IMR-90 (cell line): ENCODE data around the gene FNBP1L. TPM values are rescaled to one million over a fixed set of nuclear protein-coding genes. Genes with fewer than 3 reads are reported as not detected.

Experiments
- ATAC-seq: fragments of 200-7000 bp; cut with Tn5 transposase; 2 replicates; pipeline ENCODE4 v1.9.1; 2020; ENCODE audit warnings: low read depth, mild to moderate bottlenecking, moderate library complexity
- BruUV-seq: library from RNA; stranded (reverse); fragments of 400-500 nt; replicated peaks from 2 replicates; lab custom pipeline; 2021; lab: Mats Ljungman, UMichigan
- CTCF ChIA-PET: fragments of 300-600 bp; formaldehyde crosslinking; extraction: SDS; loops from one replicate; lab custom pipeline; 2021; ENCODE audit warnings: antibody characterized with exemption; lab: Yijun Ruan, JAX
- POLR2A ChIA-PET: fragments of 300-600 bp; sonication (Branson Sonifier 250); formaldehyde crosslinking; loops from one replicate; lab custom pipeline; 2022; ENCODE audit warnings: antibody characterized with exemption; ENCODE audit not compliant: unreplicated experiment; lab: Charles Lee
- DNase-seq: peaks from one replicate; pipeline ENCODE4 v3.0.0; 2013
- H2AFZ ChIP-seq: replicated peaks from 2 replicates; pipeline ENCODE3; 2013; ENCODE audit warnings: low read length, mild to moderate bottlenecking; ENCODE audit not compliant: poor library complexity
- H2AK5ac ChIP-seq: 2 replicates; pipeline ENCODE4 v1.6.1; 2013; ENCODE audit warnings: low read depth, low read length, inconsistent platforms
- H2AK9ac ChIP-seq: replicated peaks from 2 replicates; pipeline ENCODE3; 2013; ENCODE audit warnings: mild to moderate bottlenecking, low read depth, low read length, moderate library complexity; ENCODE audit not compliant: poor library complexity
- H2BK120ac ChIP-seq: 2 replicates; pipeline ENCODE4 v1.6.1; 2013; ENCODE audit warnings: low read depth, low read length, inconsistent platforms
- H2BK15ac ChIP-seq: 3 replicates; pipeline ENCODE4 v1.6.1; 2013; ENCODE audit warnings: low read depth, low read length, inconsistent platforms
- H2BK20ac ChIP-seq: 2 replicates; pipeline ENCODE4 v1.6.1; 2013; ENCODE audit warnings: low read depth, mild to moderate bottlenecking, inconsistent platforms, low read length, moderate library complexity
- H2BK5ac ChIP-seq: 2 replicates; pipeline ENCODE4 v1.6.1; 2013; ENCODE audit warnings: mild to moderate bottlenecking, low read depth, low read length, inconsistent platforms; ENCODE audit not compliant: poor library complexity, severe bottlenecking
- H3K14ac ChIP-seq: replicated peaks from 2 replicates; pipeline ENCODE4 v1.6.1; 2013; ENCODE audit warnings: low read depth, low read length, inconsistent platforms
- H3K18ac ChIP-seq: 2 replicates; pipeline ENCODE4 v1.6.1; 2013; ENCODE audit warnings: low read depth, low read length, control low read depth
- H3K23ac ChIP-seq: 2 replicates; pipeline ENCODE4 v1.6.1; 2013; ENCODE audit warnings: low read depth, low read length, inconsistent platforms
- H3K27ac ChIP-seq: 2 replicates; pipeline ENCODE4 v1.5.1; 2013; ENCODE audit warnings: mild to moderate bottlenecking, control low read depth, low read length; ENCODE audit not compliant: insufficient read depth
- H3K27me3 ChIP-seq: 2 replicates; pipeline ENCODE4 v1.6.1; 2013; ENCODE audit warnings: low read length; ENCODE audit not compliant: control insufficient read depth, insufficient read depth
- H3K36me3 ChIP-seq: 2 replicates; pipeline ENCODE4 v1.6.1; 2013; ENCODE audit warnings: low read length, mixed read lengths; ENCODE audit not compliant: control insufficient read depth, insufficient read depth
- H3K4ac ChIP-seq: 2 replicates; pipeline ENCODE4 v1.6.1; 2013; ENCODE audit warnings: low read depth, low read length, inconsistent platforms
- H3K4me1 ChIP-seq: 2 replicates; pipeline ENCODE4 v1.6.1; 2013; ENCODE audit warnings: low read length, mixed read lengths; ENCODE audit not compliant: control insufficient read depth, insufficient read depth
- H3K4me2 ChIP-seq: 2 replicates; pipeline ENCODE4 v1.6.1; 2013; ENCODE audit warnings: low read depth, mild to moderate bottlenecking, control low read depth, low read length, moderate library complexity
- H3K4me3 ChIP-seq: 2 replicates; pipeline ENCODE4 v1.5.1; 2013; ENCODE audit warnings: low read depth, mild to moderate bottlenecking, control low read depth, low read length, moderate library complexity; ENCODE audit not compliant: insufficient read depth
- H3K56ac ChIP-seq: 2 replicates; pipeline ENCODE4 v1.6.1; 2013; ENCODE audit warnings: low read length, inconsistent platforms; ENCODE audit not compliant: insufficient read depth; ENCODE audit errors: extremely low read depth
- H3K79me1 ChIP-seq, 2 experiments: 2 replicates each; pipeline ENCODE4 v1.6.1; 2013; ENCODE audit warnings: low read length in 2 of 2, inconsistent platforms in 1 of 2, low read depth in 1 of 2
- H3K9ac ChIP-seq: 2 replicates; pipeline ENCODE4 v1.6.1; 2013; ENCODE audit warnings: low read depth, low read length, control low read depth
- H3K9me1 ChIP-seq: 2 replicates; pipeline ENCODE4 v1.6.1; 2013; ENCODE audit warnings: low read length, inconsistent platforms; ENCODE audit not compliant: insufficient read depth
- H3K9me3 ChIP-seq: 2 replicates; pipeline ENCODE4 v1.6.1; 2013; ENCODE audit warnings: low read length; ENCODE audit not compliant: control insufficient read depth, insufficient read depth
- H4K20me1 ChIP-seq: 2 replicates; pipeline ENCODE4 v1.6.1; 2013; ENCODE audit warnings: low read length, inconsistent platforms; ENCODE audit not compliant: insufficient read depth
- H4K5ac ChIP-seq: 2 replicates; pipeline ENCODE4 v1.6.1; 2013; ENCODE audit warnings: mild to moderate bottlenecking, low read depth, low read length, control low read depth
- H4K8ac ChIP-seq, 2 experiments: 2 replicates each; pipeline ENCODE4 v1.6.1; 2013; ENCODE audit warnings: low read depth in 2 of 2, low read length in 2 of 2, control low read depth in 1 of 2, inconsistent platforms in 1 of 2
- H4K91ac ChIP-seq: 2 replicates; pipeline ENCODE4 v1.6.1; 2013; ENCODE audit warnings: low read depth, low read length, inconsistent platforms; ENCODE audit not compliant: insufficient read depth
- BHLHE40 ChIP-seq: fragments of 150-350 bp; IDR thresholded peaks from 2 replicates; pipeline ENCODE4 v1.6.1; 2016; ENCODE audit warnings: mild to moderate bottlenecking, low read depth, low read length
- CEBPB ChIP-seq: IDR thresholded peaks from 2 replicates; pipeline ENCODE4 v1.6.1; 2012; ENCODE audit warnings: low read depth, low read length, improper control_type of control experiment
- CHD1 ChIP-seq: IDR thresholded peaks from 2 replicates; pipeline ENCODE4 v1.6.1; 2012; ENCODE audit warnings: low read depth, low read length, improper control_type of control experiment
- FOS ChIP-seq: fragments of 150-350 bp; IDR thresholded peaks from 2 replicates; pipeline ENCODE4 v1.6.1; 2016; ENCODE audit warnings: low read depth, low read length
- MAFK ChIP-seq: IDR thresholded peaks from 2 replicates; pipeline ENCODE4 v1.6.1; 2012; ENCODE audit warnings: low read depth, low read length, improper control_type of control experiment
- MAZ ChIP-seq: IDR thresholded peaks from 2 replicates; pipeline ENCODE4 v1.6.1; 2012; ENCODE audit warnings: low read depth, mild to moderate bottlenecking, low read length, improper control_type of control experiment, moderate library complexity, borderline replicate concordance
- MXI1 ChIP-seq: IDR thresholded peaks from 2 replicates; pipeline ENCODE4 v1.6.1; 2012; ENCODE audit warnings: low read depth, mild to moderate bottlenecking, low read length, moderate library complexity, borderline replicate concordance
- NFE2L2 ChIP-seq: fragments of 150-350 bp; IDR thresholded peaks from 2 replicates; pipeline ENCODE4 v1.6.1; 2016; ENCODE audit warnings: low read depth, mild to moderate bottlenecking, low read length
- POLR2A ChIP-seq: IDR thresholded peaks from 2 replicates; pipeline ENCODE4 v1.6.1; 2012; ENCODE audit warnings: mild to moderate bottlenecking, low read depth, low read length
- RAD21 ChIP-seq: IDR thresholded peaks from 2 replicates; pipeline ENCODE4 v1.6.1; 2012; ENCODE audit warnings: low read length, improper control_type of control experiment
- RCOR1 ChIP-seq: IDR thresholded peaks from 2 replicates; pipeline ENCODE4 v1.6.1; 2012; ENCODE audit warnings: mild to moderate bottlenecking, low read length, improper control_type of control experiment; ENCODE audit not compliant: insufficient replicate concordance
- RFX5 ChIP-seq: IDR thresholded peaks from 2 replicates; pipeline ENCODE4 v1.8.0; 2012; ENCODE audit warnings: low read depth, mild to moderate bottlenecking, low read length, moderate library complexity
- SMC3 ChIP-seq: fragments of 150-350 bp; IDR thresholded peaks from 2 replicates; pipeline ENCODE4 v1.6.1; 2016; ENCODE audit warnings: low read depth, mild to moderate bottlenecking, antibody characterized with exemption, low read length, moderate library complexity
- WGBS, 2 experiments: methylation state at CpG; one replicate each; pipeline versions ENCODE4 v1.1.5 to v1.1.7; 2013; ENCODE audit warnings: missing lambda C conversion rate in 2 of 2; ENCODE audit not compliant: insufficient read length in 1 of 2; ENCODE audit errors: extremely low coverage in 2 of 2; 5-methylcytosine and 5-hydroxymethylcytosine counted together
- dilution Hi-C: fragments of 300-500 bp; cut with HindIII; formaldehyde crosslinking; loops from one replicate; pipeline ENCODE4 v1.14.3; 2018; ENCODE audit warnings: low sequenced_read_pairs; ENCODE audit not compliant: unreplicated experiment
- in situ Hi-C: fragments of 300-500 bp; cut with MboI; formaldehyde crosslinking; loops from 3 replicates; pipeline ENCODE4 v1.14.3; 2019; ENCODE audit warnings: low sequenced_read_pairs, inconsistent platforms, mixed read lengths
- intact Hi-C: fragments of 100-400 bp; cut with micrococcal nuclease; formaldehyde crosslinking; loops from 2 replicates; pipeline ENCODE4 v1.10.0; 2022
- polyA plus RNA-seq, 3 experiments: library from polyadenylated mRNA; depleted of rRNA; stranded (reverse); fragments of >200 nt; gene quantifications; 2 replicates each; pipeline ENCODE4 v1.2.3, GENCODE V29; 2012; ENCODE audit warnings: low replicate concordance in 1 of 3
- total RNA-seq: library from RNA; depleted of rRNA; stranded (reverse); fragments of >200 nt; gene quantifications from 2 replicates; pipeline ENCODE4 v1.2.3, GENCODE V29; 2012
- TF ChIP-seq, protein P1 (sequence below): fragments of 150-350 bp; IDR thresholded peaks from 2 replicates; pipeline ENCODE4 v1.6.1; 2016; ENCODE audit warnings: low read depth, mild to moderate bottlenecking, low read length, moderate library complexity, borderline replicate concordance
- TF ChIP-seq, protein P2 (sequence below): conservative IDR thresholded peaks from 2 replicates; pipeline ENCODE4 v1.5.1; 2012; ENCODE audit warnings: mild to moderate bottlenecking, low read depth, low read length, improper control_type of control experiment
- TF ChIP-seq, protein P3 (sequence below): fragments of 150-350 bp; IDR thresholded peaks from 2 replicates; pipeline ENCODE4 v1.6.1; 2017; ENCODE audit warnings: mild to moderate bottlenecking, antibody characterized with exemption, low read length, low read depth

The FNBP1L gene
- total and polyA plus RNA-seq, 2 of the 4 experiments (the other 2 are of a cell fraction), result 9.3 to 15.2 TPM

DNA sequence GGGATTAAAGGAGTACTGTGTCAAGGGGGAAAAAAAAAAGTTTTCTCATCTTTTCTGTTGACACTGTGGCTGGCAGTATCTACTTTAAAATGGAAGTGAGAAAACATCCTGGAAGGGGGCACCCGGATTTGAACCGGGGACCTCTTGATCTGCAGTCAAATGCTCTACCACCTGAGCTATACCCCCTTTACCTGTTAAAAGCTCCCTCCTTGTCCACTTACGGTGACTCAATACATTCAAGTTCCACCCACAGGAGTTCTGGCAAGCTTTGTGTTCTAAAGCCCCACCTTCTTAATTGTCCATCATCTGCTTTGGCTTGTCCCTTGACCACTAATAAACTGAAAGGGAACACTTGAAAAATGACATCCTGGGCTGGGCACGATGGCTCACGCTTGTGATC, 68.2 kb downstream of the FNBP1L start:
- no peak for DNase-seq
- dilution Hi-C loops, result no loop called here
- H2AK9ac ChIP-seq, result no peak overlapping the region
- no peak overlapping the region for H3K9ac ChIP-seq
- no peaks in the 10 kb centered on the region for H3K36me3 ChIP-seq
- TF ChIP-seq MAFK (no peak), POLR2A (no peak), RFX5 (no peak), RAD21 (no peak), MXI1 (no peak), RCOR1 (no peak), SMC3 (no peak), CHD1 (no peak), NFE2L2 (no peak), BHLHE40 (no peak), MAZ (no peak), CEBPB (no peak), FOS (no peak)
- TF ChIP-seq, protein P1, sequence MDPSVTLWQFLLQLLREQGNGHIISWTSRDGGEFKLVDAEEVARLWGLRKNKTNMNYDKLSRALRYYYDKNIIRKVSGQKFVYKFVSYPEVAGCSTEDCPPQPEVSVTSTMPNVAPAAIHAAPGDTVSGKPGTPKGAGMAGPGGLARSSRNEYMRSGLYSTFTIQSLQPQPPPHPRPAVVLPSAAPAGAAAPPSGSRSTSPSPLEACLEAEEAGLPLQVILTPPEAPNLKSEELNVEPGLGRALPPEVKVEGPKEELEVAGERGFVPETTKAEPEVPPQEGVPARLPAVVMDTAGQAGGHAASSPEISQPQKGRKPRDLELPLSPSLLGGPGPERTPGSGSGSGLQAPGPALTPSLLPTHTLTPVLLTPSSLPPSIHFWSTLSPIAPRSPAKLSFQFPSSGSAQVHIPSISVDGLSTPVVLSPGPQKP, result no peak
- TF ChIP-seq, protein P2, sequence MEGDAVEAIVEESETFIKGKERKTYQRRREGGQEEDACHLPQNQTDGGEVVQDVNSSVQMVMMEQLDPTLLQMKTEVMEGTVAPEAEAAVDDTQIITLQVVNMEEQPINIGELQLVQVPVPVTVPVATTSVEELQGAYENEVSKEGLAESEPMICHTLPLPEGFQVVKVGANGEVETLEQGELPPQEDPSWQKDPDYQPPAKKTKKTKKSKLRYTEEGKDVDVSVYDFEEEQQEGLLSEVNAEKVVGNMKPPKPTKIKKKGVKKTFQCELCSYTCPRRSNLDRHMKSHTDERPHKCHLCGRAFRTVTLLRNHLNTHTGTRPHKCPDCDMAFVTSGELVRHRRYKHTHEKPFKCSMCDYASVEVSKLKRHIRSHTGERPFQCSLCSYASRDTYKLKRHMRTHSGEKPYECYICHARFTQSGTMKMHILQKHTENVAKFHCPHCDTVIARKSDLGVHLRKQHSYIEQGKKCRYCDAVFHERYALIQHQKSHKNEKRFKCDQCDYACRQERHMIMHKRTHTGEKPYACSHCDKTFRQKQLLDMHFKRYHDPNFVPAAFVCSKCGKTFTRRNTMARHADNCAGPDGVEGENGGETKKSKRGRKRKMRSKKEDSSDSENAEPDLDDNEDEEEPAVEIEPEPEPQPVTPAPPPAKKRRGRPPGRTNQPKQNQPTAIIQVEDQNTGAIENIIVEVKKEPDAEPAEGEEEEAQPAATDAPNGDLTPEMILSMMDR, result no peak
- TF ChIP-seq, protein P3, sequence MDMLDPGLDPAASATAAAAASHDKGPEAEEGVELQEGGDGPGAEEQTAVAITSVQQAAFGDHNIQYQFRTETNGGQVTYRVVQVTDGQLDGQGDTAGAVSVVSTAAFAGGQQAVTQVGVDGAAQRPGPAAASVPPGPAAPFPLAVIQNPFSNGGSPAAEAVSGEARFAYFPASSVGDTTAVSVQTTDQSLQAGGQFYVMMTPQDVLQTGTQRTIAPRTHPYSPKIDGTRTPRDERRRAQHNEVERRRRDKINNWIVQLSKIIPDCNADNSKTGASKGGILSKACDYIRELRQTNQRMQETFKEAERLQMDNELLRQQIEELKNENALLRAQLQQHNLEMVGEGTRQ, result no peak
- peaks cover 0 to 4% of the 10 kb centered on the region in 2 experiments; a peak in 2 of 4 replicates for H3K79me1 ChIP-seq
- no peak overlapping the region for H3K4ac ChIP-seq
- no peak overlapping the region for H2BK5ac ChIP-seq
- H4K20me1 ChIP-seq, result no peaks in the 10 kb centered on the region
- ChIA-PET POLR2A (no interaction called here), CTCF (no interaction called here)
- H4K8ac ChIP-seq, result no peak overlapping the region
- H4K5ac ChIP-seq, result no peak overlapping the region
- no TSS peak for BruUV-seq
- no peak for ATAC-seq
- H3K9me3 ChIP-seq, result no peaks in the 10 kb centered on the region
- H3K4me3 ChIP-seq, result no peak overlapping the region
- H2BK15ac ChIP-seq, result no peak overlapping the region
- no peak overlapping the region for H3K56ac ChIP-seq
- no peak overlapping the region for H3K27ac ChIP-seq
- H4K91ac ChIP-seq, result no peak overlapping the region
- H3K9me1 ChIP-seq, result no peaks in the 10 kb centered on the region
- no peak overlapping the region for H2AFZ ChIP-seq
- no peak overlapping the region for H3K4me2 ChIP-seq
- no peak overlapping the region for H2BK20ac ChIP-seq
- intact Hi-C loops, result no loop called here
- peaks cover 3% of the 10 kb centered on the region; the same call in 1 of the 2 replicates for H3K4me1 ChIP-seq
- H2AK5ac ChIP-seq, result no peak overlapping the region
- no peak overlapping the region for H3K23ac ChIP-seq
- 100% methylated on average over 2 of the region's 5 CpGs; no CpG with 5 or more reads in 1 of the 2 experiments for WGBS, 2 experiments
- no peak overlapping the region for H3K18ac ChIP-seq
- H3K27me3 ChIP-seq, result no peaks in the 10 kb centered on the region
- in situ Hi-C loops, result no loop called here
- H2BK120ac ChIP-seq, result no peak overlapping the region
- no peak overlapping the region for H3K14ac ChIP-seq
